Esophagus squamous epithelium (tissue), 4 donors: ENCODE results near the gene ALDH16A1.

ENCODE experiments used
- POLR2A ChIP-seq, 4 donors: fragments of 450-650 bp; IDR thresholded peaks; one replicate each; pipeline ENCODE4 v1.6.1; 2017; ENCODE audit warnings: antibody characterized with exemption in 4 of 4, mild to moderate bottlenecking in 4 of 4, moderate library complexity in 3 of 4
- TF ChIP-seq, protein P1 (sequence below), 6 experiments: fragments of 450-650 bp in 4 of 6; fragments of 200-600 bp in 2 of 6; sonication (generic) in 2 of 6; IDR thresholded peaks; one replicate each; pipeline ENCODE4 v1.5.1; 2016 to 2019; ENCODE audit warnings: antibody characterized with exemption in 6 of 6, mild to moderate bottlenecking in 4 of 6, moderate library complexity in 4 of 6

DNA sequence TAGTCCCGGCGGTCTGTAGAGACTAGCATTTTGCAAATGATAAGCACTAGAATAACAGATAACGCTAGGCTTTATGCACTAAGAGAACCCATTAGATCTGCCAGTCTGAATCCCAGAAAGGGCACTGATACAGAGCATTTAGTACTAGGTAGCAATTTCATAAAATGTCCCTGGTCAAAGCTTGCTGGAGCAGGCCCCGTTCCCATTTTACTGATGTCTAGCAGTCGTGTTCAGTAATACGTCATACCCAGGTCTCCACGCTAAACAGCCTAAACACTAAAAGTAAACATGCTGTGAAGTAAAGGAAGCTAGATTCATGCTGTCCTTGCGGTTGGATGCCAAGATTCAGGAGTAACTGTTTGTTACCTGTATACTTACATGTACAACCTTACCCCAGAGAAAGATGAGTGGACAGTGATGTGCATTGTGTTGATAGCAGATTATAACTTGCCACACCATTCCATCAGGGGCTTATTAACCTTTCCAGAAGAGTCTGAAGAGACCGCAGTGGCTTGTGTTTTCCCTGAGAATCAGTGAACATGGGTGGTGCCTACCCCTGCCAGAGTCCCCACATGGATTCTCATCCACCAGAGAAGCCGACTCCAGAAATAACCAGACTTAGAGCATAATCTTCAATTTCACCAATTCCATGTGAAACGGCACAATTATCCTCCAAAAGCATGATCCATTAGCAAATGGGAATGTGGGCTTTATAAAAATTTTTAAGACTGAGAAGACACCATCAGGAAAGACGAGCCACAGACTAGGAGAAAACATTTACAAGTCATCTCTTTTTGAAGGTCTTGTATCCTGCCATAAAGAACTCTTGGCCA lies 39.8 kb downstream of the ALDH16A1 start:
- TF ChIP-seq, protein P1, sequence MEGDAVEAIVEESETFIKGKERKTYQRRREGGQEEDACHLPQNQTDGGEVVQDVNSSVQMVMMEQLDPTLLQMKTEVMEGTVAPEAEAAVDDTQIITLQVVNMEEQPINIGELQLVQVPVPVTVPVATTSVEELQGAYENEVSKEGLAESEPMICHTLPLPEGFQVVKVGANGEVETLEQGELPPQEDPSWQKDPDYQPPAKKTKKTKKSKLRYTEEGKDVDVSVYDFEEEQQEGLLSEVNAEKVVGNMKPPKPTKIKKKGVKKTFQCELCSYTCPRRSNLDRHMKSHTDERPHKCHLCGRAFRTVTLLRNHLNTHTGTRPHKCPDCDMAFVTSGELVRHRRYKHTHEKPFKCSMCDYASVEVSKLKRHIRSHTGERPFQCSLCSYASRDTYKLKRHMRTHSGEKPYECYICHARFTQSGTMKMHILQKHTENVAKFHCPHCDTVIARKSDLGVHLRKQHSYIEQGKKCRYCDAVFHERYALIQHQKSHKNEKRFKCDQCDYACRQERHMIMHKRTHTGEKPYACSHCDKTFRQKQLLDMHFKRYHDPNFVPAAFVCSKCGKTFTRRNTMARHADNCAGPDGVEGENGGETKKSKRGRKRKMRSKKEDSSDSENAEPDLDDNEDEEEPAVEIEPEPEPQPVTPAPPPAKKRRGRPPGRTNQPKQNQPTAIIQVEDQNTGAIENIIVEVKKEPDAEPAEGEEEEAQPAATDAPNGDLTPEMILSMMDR (IDR thresholded peaks at IDR 0.05) = no peak
- TF ChIP-seq POLR2A (IDR thresholded peaks at IDR 0.05) = no peak
